Glomerular visceral epithelial cell (primary cell): ENCODE data around the gene TAF1D.
"Not testable (repeated sequence)": the region's sequence is repeated elsewhere in the genome, so short reads cannot be mapped to it uniquely, and the experiment has no call there.

ENCODE experiments used
- DNase-seq: peaks from one replicate; pipeline ENCODE4 v3.0.0-alpha.2; 2016; ENCODE audit errors: extremely low spot score

The TAF1D gene

DNA sequence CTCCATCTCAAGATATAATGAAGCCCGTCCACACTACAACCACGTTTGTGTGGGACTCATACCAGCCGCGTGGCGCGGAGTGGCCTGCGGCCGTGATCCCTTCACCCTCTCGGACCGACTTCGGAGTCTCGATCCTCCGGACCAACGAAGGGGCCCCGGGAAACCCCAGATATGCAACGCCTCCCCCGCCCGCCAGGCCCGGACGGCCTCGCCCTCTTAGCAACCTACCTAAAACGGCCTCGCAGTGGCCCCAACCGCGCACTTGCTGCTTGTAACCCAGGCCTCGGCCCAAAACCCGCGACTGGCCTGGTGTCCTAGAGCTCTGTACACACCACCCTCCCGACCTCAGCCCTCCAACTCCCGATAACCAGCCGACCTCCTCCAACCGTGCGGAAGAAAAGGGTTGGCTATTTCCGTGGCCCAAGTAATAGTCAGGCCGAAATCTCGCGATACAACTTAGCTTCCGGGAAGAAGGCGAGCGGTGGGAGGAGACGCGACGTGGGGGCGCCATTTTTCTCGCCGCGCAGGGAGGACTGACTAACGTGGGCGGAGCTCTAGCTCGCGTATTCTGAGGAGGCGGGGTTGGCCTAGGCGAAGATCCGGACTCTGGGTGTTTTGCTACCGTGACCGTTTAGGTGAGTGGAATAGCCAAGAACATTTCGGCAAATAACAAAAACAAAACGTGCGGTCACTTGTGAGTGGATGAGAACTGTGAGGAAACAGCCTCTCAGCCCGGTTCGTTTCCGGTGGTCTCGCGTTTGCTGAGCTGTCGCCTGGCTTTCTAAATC is at the start of gene TAF1D, which contains the start of gene C11orf54:
TAF1D (minus strand) TSS at position 402 of the 788 bp plus-strand sequence. CDS start 2,191 bp downstream, outside the sequence.
C11orf54 (plus strand) TSS at position 579 of the 788 bp plus-strand sequence. CDS start 5,722 bp downstream, outside the sequence.
- DNase-seq, result peak; percentile 97

GRCh38 chr11:93784935-93785360 is 43.7 kb upstream of the TAF1D start:
- peak; percentile 11 for DNase-seq

- peak; percentile 90 for DNase-seq
Observed at GRCh38 chr11:93784145-93784934, 43.0 kb upstream of the TAF1D start, which contains the start of gene MED17. Gene MED17 (plus strand): TSS chr11:93784282. CDS start chr11:93784514, 232 bp downstream.

DNA sequence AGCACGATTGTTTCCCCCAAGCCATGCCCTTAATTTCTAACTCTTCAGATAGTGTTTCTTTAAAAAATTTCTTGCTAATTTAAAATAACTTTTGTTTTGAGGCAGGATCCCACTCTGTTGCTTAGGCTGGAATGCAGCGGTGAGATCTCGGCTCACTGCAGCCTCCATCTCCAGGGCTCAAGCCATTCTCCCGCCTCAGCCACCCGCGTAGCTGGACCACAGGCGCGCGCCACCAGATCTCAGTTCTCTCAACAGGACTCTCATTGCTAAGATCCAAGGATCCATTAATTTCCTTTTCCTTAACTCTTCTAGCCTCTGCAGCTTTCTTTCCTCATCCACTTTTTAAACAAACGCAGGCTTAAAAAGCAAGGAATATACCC is 42.5 kb upstream of the TAF1D start:
- DNase-seq, result no peak

- no peak for DNase-seq
Observed at GRCh38 chr11:93783362-93783761, 42.1 kb upstream of the TAF1D start.

GRCh38 chr11:93775289-93775688 is 34.0 kb upstream of the TAF1D start:
- DNase-seq, result no peak

DNA sequence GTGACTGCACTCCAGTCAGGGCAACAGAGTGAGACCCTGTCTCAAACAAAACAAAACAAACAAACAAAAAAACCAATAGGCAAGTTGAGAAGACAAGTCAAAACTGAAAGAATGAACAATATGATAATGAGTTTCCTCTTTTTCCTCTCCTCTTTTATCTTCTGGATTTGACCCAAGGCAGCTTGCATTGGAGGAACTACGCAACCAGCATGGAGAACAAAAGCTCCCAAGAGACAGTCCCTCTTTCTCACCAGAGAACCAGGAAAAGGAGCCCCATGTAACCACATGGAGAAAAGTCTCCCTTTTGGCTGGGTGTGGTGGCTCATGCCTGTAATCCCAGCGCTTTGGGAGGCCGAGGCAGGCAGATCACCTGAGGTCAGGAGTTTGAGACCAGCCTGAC is 33.3 kb upstream of the TAF1D start:
- not testable (repeated sequence) for DNase-seq

- DNase-seq, result no peak
Observed at GRCh38 chr11:93773601-93774200, 32.4 kb upstream of the TAF1D start.

GRCh38 chr11:93773045-93773477 is 31.8 kb upstream of the TAF1D start:
- no peak for DNase-seq

DNA sequence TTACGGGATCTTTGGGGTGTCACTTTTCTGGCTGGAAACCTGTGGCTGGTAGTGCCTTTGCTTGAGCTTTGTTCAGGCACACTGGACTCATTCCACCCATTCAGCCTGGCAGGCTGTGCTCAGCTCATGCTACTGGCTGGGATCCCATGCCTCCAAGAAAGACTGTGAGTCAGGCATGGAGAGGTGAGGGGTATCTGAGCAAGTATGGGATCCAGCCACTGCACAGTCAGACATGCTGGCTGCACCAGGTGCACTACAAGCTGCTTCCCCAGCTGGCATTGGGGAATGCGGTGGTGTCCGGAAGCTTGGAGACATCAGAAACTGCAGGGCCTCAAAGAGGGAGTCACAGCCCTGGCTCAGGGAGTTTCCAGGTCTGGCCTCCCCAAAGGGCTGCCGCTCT is 30.8 kb upstream of the TAF1D start:
- no peak for DNase-seq

DNA sequence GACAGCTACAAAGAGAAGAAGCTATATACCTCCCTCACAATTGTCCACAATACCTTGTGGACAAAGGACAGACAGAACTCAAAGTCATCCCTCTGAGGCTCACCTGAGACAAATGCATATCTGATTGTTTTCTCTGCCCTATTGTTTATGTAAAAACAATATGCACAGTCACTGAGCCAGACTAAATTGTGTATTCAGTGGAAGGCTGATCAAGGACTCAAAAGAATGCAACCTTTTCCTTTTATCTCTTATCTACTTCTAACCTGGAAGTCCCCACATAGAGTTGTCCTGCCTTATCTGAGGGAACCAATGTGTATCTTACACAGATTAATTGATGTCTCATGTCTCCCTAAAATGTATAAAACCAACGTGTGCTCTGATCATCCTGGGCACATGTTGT is 28.9 kb upstream of the TAF1D start:
- no peak for DNase-seq

- no peak for DNase-seq
Observed at GRCh38 chr11:93767018-93767417, 25.7 kb upstream of the TAF1D start.

DNA sequence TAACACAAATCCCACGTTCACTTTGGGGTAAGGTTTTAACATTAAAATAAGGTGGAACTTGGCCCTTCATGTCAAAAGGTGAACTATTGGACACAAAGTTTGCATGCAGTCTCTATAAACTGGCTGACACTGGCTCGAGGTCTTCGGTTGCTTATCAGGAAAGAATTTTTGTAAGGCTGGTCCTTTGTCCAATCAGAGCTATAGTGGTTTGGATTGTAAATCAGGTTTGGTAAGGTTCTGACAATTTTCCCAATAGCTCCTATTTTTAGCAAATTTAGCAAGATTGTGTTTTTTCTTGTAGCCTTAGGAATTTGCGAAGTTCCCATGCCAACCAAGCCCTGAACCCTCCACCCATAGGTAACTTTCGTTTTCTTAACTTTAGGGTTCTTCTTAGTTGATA is 25.2 kb upstream of the TAF1D start:
- DNase-seq, result no peak

- no peak for DNase-seq
Observed at GRCh38 chr11:93765551-93765950, 24.3 kb upstream of the TAF1D start.

GRCh38 chr11:93761910-93762309 is 20.6 kb upstream of the TAF1D start:
- DNase-seq, result no peak

- DNase-seq, result not testable (repeated sequence)
Observed at GRCh38 chr11:93759123-93759522, 17.8 kb upstream of the TAF1D start.

DNA sequence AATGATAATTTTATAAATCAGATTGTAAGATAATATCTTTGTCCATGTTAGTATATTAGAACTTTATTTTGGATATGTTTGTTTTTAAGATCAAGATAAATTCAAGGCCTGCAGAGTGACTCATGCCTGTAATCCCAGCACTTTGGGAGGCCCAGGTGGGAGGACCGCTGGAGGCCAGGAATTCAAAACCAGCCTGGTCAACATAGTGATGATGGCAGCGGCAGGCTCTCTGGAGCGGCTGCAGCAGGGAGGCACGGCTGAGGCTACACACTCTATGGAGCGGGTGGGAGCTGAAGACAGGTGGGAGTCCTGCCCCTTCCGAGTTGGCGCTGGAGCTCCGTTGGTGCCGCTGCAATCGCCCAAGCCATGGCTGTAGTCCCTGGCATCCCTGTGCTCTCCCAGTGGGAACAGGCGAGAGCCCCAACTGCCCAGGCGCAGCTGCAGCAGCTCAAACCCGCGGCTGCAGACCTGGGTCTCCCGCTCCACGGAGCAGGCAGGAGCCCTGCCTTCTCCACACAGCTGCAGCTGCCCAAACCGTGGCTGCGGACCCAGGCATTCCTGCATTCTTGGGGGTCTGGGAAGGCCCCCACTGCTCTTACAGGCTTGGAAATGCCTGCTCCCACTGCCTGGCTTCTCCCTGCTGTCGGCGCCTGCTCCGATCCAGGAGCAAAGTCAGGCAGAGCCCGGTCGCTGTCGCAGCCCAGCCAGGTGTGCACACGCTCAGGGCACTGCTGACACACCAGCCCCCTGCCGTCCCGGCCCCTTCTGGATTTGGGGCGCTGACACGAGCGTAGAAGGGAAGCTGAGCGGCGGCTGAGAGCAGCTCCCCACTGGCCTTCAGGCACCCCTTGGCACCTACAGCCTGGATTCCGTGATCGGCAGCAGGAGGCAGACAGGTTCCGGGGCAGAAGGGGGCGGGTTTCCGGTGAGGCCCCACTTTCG is 16.9 kb upstream of the TAF1D start:
- no peak for DNase-seq

DNA sequence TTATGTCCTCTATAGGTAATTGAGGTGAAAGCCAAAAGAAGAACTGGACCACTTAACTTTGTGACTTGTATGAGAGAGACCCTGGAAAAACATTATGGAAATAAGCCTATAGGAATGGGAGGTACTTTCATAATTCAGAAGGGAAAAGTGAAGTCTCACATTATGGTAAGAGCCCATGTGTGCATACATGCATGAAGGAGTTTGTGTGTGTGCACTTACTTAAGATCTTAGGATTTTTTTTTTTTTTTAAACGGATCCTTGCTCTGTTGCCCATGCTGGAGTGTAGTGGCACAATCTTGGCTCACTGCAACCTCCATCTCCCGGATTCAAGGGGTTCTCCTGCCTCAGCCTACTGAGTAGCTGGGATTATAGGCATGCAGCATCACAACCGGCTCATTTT is 16.0 kb upstream of the TAF1D start:
- no peak for DNase-seq

GRCh38 chr11:93756748-93757147 is 15.5 kb upstream of the TAF1D start:
- no peak for DNase-seq

- DNase-seq, result no peak
Observed at GRCh38 chr11:93753241-93753640, 11.9 kb upstream of the TAF1D start.

DNA sequence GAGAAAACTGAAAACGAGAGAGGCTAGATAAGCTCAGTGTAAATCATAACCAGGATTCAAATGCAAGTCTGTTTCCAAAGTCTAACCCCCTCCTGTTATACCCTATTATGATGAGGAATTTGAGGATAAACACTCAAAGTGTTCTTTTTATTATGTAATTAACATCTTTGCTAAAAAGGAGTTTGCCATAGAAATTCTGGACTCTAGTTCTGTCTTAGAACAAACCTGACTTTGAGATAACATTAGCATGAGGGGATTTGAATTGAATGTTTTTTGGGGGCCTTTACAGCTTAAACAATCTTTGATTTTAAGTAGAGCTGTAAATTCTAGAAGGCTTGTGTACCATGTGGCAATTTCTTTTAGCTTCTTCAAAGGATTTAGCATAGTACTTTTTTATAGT is 9.7 kb upstream of the TAF1D start:
- no peak for DNase-seq
